SU-DHL-6 (cell line): ENCODE measurements around the gene MYH16.

ENCODE experiments used
- CTCF ChIP-seq: fragments of 200-600 bp; sonication (generic); IDR thresholded peaks from one replicate; pipeline ENCODE4 v1.5.1; 2017; ENCODE audit warnings: antibody characterized with exemption, mild to moderate bottlenecking, low read length, moderate library complexity; ENCODE audit not compliant: insufficient read depth, poor library complexity, severe bottlenecking
- EZH2phosphoT487 ChIP-seq: fragments of 200-600 bp; sonication (generic), shearing (Covaris generic); conservative IDR thresholded peaks from 2 replicates; pipeline ENCODE4 v1.6.1; 2018; ENCODE audit warnings: mild to moderate bottlenecking, antibody characterized with exemption, low read length, moderate library complexity, mixed read lengths

DNA sequence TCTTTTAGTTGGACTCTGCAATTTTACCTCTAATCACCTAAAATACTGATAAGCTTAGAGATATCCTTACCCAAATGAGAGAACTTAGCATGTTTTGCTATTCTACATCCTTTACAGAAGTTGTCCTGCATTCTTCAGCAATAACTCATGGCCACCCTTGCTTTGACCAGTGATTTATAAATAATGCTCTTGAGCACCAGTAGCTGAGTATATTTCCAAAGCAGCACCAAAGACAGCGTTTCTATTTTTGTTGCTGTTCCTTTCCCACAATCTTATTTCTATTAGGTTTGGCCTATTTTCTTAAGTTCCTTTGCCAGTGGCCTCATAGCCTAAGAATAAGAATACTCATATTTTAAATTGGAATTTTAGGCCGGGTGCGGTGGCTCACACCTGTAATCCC is 68.0 kb downstream of the MYH16 start:
- TF ChIP-seq CTCF (no peak), EZH2phosphoT487 (no peak)
